HEK293 (cell line): ENCODE results near the gene SOX18.
"Not testable (repeated sequence)": the region's sequence is repeated elsewhere in the genome, so short reads cannot be mapped to it uniquely, and the experiment has no call there.

ENCODE experiments used
- CTCF ChIA-PET: fragments of 350-600 bp; formaldehyde crosslinking; extraction: SDS; loops from one replicate; lab custom pipeline; 2021; ENCODE audit warnings: antibody characterized with exemption; lab: Yijun Ruan, JAX
- POLR2A ChIA-PET: fragments of 300-600 bp; formaldehyde crosslinking; extraction: SDS; loops from one replicate; lab custom pipeline; 2020; ENCODE audit warnings: antibody characterized with exemption, inconsistent platforms; lab: Yijun Ruan, JAX
- H3K27ac ChIP-seq: fragments of 200-500 bp; sonication (Bioruptor generic); 2 replicates; pipeline ENCODE4 v1.5.1; 2014; ENCODE audit warnings: low read depth, low read length, control low read depth, inconsistent platforms; ENCODE audit errors: extremely low read depth
- H3K36me3 ChIP-seq, 2 experiments: fragments of 200-500 bp in 1 of 2; sonication (Bioruptor generic) in 1 of 2; 1 replicate in 1 of 2; 2 replicates in 1 of 2; pipeline ENCODE4 v1.5.1; 2014 to 2017; ENCODE audit warnings: inconsistent platforms in 2 of 2, low read length in 2 of 2; ENCODE audit not compliant: control insufficient read depth in 2 of 2, insufficient read depth in 1 of 2
- H3K4me1 ChIP-seq: fragments of 200-500 bp; sonication (Bioruptor generic); 2 replicates; pipeline ENCODE4 v1.5.1; 2014; ENCODE audit warnings: mild to moderate bottlenecking, low read length, inconsistent platforms; ENCODE audit not compliant: control insufficient read depth, insufficient read depth
- H3K4me3 ChIP-seq: 2 replicates; pipeline ENCODE4 v1.5.1; 2011; ENCODE audit warnings: low read depth, mild to moderate bottlenecking, control low read depth, low read length, moderate library complexity
- H3K9me3 ChIP-seq: fragments of 200-500 bp; sonication (Bioruptor generic); 2 replicates; pipeline ENCODE4 v1.5.1; 2014; ENCODE audit warnings: low read depth, low read length, inconsistent platforms; ENCODE audit not compliant: control insufficient read depth, insufficient read depth
- EGR2 ChIP-seq: fragments of 450-650 bp; formaldehyde crosslinking; IDR thresholded peaks from 2 replicates; pipeline ENCODE4 v1.5.1; 2016; ENCODE audit warnings: low read depth, missing biosample characterization, missing genetic modification characterization
- GLIS1 ChIP-seq: fragments of 450-650 bp; formaldehyde crosslinking; IDR thresholded peaks from 2 replicates; pipeline ENCODE4 v1.5.1; 2016; ENCODE audit warnings: missing biosample characterization, missing genetic modification characterization
- KLF7 ChIP-seq: fragments of 450-650 bp; formaldehyde crosslinking; IDR thresholded peaks from 2 replicates; pipeline ENCODE4 v1.5.1; 2016; ENCODE audit warnings: missing biosample characterization, missing genetic modification characterization, borderline replicate concordance
- MEIS1 ChIP-seq: sonication (generic); formaldehyde crosslinking; IDR thresholded peaks from 2 replicates; pipeline ENCODE4 v1.8.1; 2022; ENCODE audit warnings: missing genetic modification reagents, mild to moderate bottlenecking, borderline replicate concordance
- MYNN ChIP-seq: fragments of 450-650 bp; formaldehyde crosslinking; IDR thresholded peaks from 2 replicates; pipeline ENCODE4 v1.5.1; 2016; ENCODE audit warnings: missing biosample characterization, missing genetic modification characterization, borderline replicate concordance
- SCRT1 ChIP-seq: fragments of 450-650 bp; formaldehyde crosslinking; IDR thresholded peaks from 2 replicates; pipeline ENCODE4 v1.5.1; 2016; ENCODE audit warnings: missing biosample characterization, missing genetic modification characterization, borderline replicate concordance
- ZBTB17 ChIP-seq: fragments of 450-650 bp; formaldehyde crosslinking; IDR thresholded peaks from 2 replicates; pipeline ENCODE4 v1.5.1; 2016; ENCODE audit warnings: missing biosample characterization, missing genetic modification characterization
- ZBTB20 ChIP-seq: fragments of 450-650 bp; formaldehyde crosslinking; IDR thresholded peaks from 2 replicates; pipeline ENCODE4 v1.5.1; 2016; ENCODE audit warnings: missing biosample characterization, missing genetic modification characterization
- ZNF146 ChIP-seq: fragments of 450-650 bp; formaldehyde crosslinking; IDR thresholded peaks from 2 replicates; pipeline ENCODE4 v1.5.1; 2016; ENCODE audit warnings: missing biosample characterization, missing genetic modification characterization
- ZNF354C ChIP-seq: fragments of 450-650 bp; formaldehyde crosslinking; IDR thresholded peaks from 2 replicates; pipeline ENCODE4 v1.5.1; 2016; ENCODE audit warnings: missing biosample characterization, missing genetic modification characterization, low read depth, borderline replicate concordance
- ZNF37A ChIP-seq: fragments of 450-650 bp; IDR thresholded peaks from 2 replicates; pipeline ENCODE4 v1.5.1; 2018; ENCODE audit warnings: missing biosample characterization, missing genetic modification characterization
- ZNF404 ChIP-seq: fragments of 450-650 bp; formaldehyde crosslinking; IDR thresholded peaks from 2 replicates; pipeline ENCODE4 v1.5.1; 2017; ENCODE audit warnings: missing biosample characterization, missing genetic modification characterization
- ZNF521 ChIP-seq: fragments of 450-650 bp; formaldehyde crosslinking; IDR thresholded peaks from 2 replicates; pipeline ENCODE4 v1.5.1; 2017; ENCODE audit warnings: missing biosample characterization, mild to moderate bottlenecking, missing genetic modification characterization
- ZNF561 ChIP-seq: fragments of 450-650 bp; IDR thresholded peaks from 2 replicates; pipeline ENCODE4 v1.5.1; 2018; ENCODE audit warnings: missing biosample characterization, missing genetic modification characterization, borderline replicate concordance
- ZNF600 ChIP-seq: fragments of 450-650 bp; formaldehyde crosslinking; IDR thresholded peaks from 2 replicates; pipeline ENCODE4 v1.5.1; 2016; ENCODE audit warnings: missing biosample characterization, missing genetic modification characterization
- ZNF621 ChIP-seq: fragments of 450-650 bp; formaldehyde crosslinking; IDR thresholded peaks from 2 replicates; pipeline ENCODE4 v1.5.1; 2017; ENCODE audit warnings: missing biosample characterization, missing genetic modification characterization
- ZNF629 ChIP-seq: fragments of 450-650 bp; formaldehyde crosslinking; IDR thresholded peaks from 2 replicates; pipeline ENCODE4 v1.5.1; 2017; ENCODE audit warnings: missing biosample characterization, missing genetic modification characterization
- ZNF701 ChIP-seq: fragments of 450-650 bp; formaldehyde crosslinking; IDR thresholded peaks from 2 replicates; pipeline ENCODE4 v1.5.1; 2016; ENCODE audit warnings: missing biosample characterization, missing genetic modification characterization
- ZNF747 ChIP-seq: fragments of 450-650 bp; formaldehyde crosslinking; IDR thresholded peaks from 2 replicates; pipeline ENCODE4 v1.5.1; 2016; ENCODE audit warnings: missing biosample characterization, missing genetic modification characterization
- ZNF837 ChIP-seq: fragments of 450-650 bp; formaldehyde crosslinking; IDR thresholded peaks from 2 replicates; pipeline ENCODE4 v1.5.1; 2016; ENCODE audit warnings: missing biosample characterization, missing genetic modification characterization
- TF ChIP-seq, protein P1 (sequence below): fragments of 450-650 bp; formaldehyde crosslinking; IDR thresholded peaks from 2 replicates; pipeline ENCODE4 v1.5.1; 2017; ENCODE audit warnings: missing biosample characterization, missing genetic modification characterization
- TF ChIP-seq, protein P2 (sequence below): fragments of 450-650 bp; formaldehyde crosslinking; IDR thresholded peaks from 2 replicates; pipeline ENCODE4 v1.5.1; 2016; ENCODE audit warnings: missing biosample characterization, missing genetic modification characterization
- TF ChIP-seq, protein P3 (sequence below): fragments of 450-650 bp; formaldehyde crosslinking; IDR thresholded peaks from 2 replicates; pipeline ENCODE4 v1.5.1; 2016; ENCODE audit warnings: missing biosample characterization, missing genetic modification characterization
- TF ChIP-seq, protein P4 (sequence below): fragments of 450-650 bp; formaldehyde crosslinking; IDR thresholded peaks from 2 replicates; pipeline ENCODE4 v1.5.1; 2016; ENCODE audit warnings: missing biosample characterization, missing genetic modification characterization

The SOX18 gene

DNA sequence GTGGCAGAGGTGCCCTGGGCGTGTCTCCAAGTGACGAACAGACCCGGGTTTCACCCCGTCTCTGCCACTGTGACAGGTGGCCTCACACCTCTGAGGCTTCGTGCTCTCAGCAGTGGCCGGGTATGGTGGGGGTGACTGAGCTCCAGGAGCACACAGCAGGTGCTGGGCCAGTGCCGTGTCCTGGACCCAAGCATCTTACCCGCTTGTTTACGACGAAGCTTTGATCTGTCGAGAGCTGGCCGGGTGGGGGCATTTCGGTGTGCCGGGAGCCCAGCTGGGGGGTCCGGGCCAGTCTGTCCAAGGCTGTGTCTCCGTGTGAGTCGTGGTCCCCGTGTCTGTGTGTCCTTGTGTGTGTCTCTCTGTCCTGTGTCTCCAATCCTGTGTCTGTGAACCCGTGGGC, 41.9 kb upstream of the SOX18 start:
- no peak overlapping the region for H3K27ac ChIP-seq
- TF ChIP-seq ZBTB17 (tag by site-specific recombination) (no peak), EGR2 (tag by site-specific recombination) (no peak), ZNF621 (tag by site-specific recombination) (no peak), ZNF521 (tag by site-specific recombination) (no peak), ZNF354C (tag by site-specific recombination) (no peak), ZNF404 (tag by site-specific recombination) (no peak)
- TF ChIP-seq, protein P1, sequence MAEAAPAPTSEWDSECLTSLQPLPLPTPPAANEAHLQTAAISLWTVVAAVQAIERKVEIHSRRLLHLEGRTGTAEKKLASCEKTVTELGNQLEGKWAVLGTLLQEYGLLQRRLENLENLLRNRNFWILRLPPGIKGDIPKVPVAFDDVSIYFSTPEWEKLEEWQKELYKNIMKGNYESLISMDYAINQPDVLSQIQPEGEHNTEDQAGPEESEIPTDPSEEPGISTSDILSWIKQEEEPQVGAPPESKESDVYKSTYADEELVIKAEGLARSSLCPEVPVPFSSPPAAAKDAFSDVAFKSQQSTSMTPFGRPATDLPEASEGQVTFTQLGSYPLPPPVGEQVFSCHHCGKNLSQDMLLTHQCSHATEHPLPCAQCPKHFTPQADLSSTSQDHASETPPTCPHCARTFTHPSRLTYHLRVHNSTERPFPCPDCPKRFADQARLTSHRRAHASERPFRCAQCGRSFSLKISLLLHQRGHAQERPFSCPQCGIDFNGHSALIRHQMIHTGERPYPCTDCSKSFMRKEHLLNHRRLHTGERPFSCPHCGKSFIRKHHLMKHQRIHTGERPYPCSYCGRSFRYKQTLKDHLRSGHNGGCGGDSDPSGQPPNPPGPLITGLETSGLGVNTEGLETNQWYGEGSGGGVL, result no peak
- TF ChIP-seq, all 188 proteins: peak for 0
- CTCF ChIA-PET, result interaction anchor here (1.1 to 2.9 kb wide), 2 partner anchors 17 to 29 kb away, joined by 3 to 10 read pairs; partner anchors contain the start of gene NPBWR2
- Histone ChIP-seq H3K4me3 (no peak overlapping the region), H3K36me3 (no peaks in the 10 kb centered on the region), H3K9me3 (no peaks in the 10 kb centered on the region), H3K4me1 (no peaks in the 10 kb centered on the region)
- POLR2A ChIA-PET, result interaction anchor here (1.5 kb wide), 1 partner anchor 111 kb away, joined by 3 read pairs; no protein-coding TSS in a partner anchor

DNA sequence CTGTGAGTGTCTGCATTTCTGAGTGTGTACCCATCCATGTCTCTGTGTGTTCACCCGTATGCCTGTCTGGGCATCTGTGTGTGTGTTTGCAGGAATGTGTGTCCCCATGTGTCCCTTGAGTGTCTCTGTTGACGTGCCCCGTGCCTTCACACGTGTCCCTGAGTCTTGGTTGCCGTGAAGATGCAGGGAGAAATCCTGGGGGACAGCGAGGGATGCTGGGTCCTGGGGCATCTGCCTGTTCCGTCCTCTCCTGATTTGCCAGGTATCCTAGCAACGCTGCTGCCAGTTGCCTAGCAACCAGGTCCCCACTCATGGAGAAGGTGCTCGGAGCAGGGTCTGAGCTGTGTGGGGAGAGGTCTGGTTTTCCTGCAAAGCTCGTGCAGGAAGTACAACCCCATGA, 40.7 kb upstream of the SOX18 start:
- Histone ChIP-seq H3K9me3 (no peaks in the 10 kb centered on the region), H3K4me3 (no peak overlapping the region), H3K4me1 (no peaks in the 10 kb centered on the region), H3K36me3 (no peaks in the 10 kb centered on the region), H3K27ac (no peak overlapping the region)
- ChIA-PET POLR2A (interaction anchor here (0.7 kb wide), 1 partner anchor 14 kb away, joined by 3 read pairs; no protein-coding TSS in a partner anchor), CTCF (interaction anchor here (0.8 to 2.9 kb wide), 2 partner anchors 30 to 33 kb away, joined by 3 to 10 read pairs; no protein-coding TSS in a partner anchor)
- TF ChIP-seq MYNN (tag by site-specific recombination) (peak; percentile 95), ZNF747 (no peak), ZNF561 (no peak), ZNF37A (tag by site-specific recombination) (no peak), ZNF837 (tag by site-specific recombination) (no peak), ZBTB17 (tag by site-specific recombination) (peak; percentile 76), ZNF600 (tag by site-specific recombination) (0 out of 2 replicates have a peak, but pooled peaks have one; percentile 25), KLF7 (tag by site-specific recombination) (no peak), ZNF701 (tag by site-specific recombination) (no peak), ZNF629 (tag by site-specific recombination) (no peak), MEIS1 (CRISPR knock-in tag) (no peak), ZBTB20 (tag by site-specific recombination) (no peak), GLIS1 (tag by site-specific recombination) (no peak), ZNF146 (no peak), SCRT1 (tag by site-specific recombination) (no peak)
- TF ChIP-seq, protein P2, sequence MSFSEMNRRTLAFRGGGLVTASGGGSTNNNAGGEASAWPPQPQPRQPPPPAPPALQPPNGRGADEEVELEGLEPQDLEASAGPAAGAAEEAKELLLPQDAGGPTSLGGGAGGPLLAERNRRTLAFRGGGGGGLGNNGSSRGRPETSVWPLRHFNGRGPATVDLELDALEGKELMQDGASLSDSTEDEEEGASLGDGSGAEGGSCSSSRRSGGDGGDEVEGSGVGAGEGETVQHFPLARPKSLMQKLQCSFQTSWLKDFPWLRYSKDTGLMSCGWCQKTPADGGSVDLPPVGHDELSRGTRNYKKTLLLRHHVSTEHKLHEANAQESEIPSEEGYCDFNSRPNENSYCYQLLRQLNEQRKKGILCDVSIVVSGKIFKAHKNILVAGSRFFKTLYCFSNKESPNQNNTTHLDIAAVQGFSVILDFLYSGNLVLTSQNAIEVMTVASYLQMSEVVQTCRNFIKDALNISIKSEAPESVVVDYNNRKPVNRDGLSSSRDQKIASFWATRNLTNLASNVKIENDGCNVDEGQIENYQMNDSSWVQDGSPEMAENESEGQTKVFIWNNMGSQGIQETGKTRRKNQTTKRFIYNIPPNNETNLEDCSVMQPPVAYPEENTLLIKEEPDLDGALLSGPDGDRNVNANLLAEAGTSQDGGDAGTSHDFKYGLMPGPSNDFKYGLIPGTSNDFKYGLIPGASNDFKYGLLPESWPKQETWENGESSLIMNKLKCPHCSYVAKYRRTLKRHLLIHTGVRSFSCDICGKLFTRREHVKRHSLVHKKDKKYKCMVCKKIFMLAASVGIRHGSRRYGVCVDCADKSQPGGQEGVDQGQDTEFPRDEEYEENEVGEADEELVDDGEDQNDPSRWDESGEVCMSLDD (tag by site-specific recombination), result no peak
- TF ChIP-seq, protein P3, sequence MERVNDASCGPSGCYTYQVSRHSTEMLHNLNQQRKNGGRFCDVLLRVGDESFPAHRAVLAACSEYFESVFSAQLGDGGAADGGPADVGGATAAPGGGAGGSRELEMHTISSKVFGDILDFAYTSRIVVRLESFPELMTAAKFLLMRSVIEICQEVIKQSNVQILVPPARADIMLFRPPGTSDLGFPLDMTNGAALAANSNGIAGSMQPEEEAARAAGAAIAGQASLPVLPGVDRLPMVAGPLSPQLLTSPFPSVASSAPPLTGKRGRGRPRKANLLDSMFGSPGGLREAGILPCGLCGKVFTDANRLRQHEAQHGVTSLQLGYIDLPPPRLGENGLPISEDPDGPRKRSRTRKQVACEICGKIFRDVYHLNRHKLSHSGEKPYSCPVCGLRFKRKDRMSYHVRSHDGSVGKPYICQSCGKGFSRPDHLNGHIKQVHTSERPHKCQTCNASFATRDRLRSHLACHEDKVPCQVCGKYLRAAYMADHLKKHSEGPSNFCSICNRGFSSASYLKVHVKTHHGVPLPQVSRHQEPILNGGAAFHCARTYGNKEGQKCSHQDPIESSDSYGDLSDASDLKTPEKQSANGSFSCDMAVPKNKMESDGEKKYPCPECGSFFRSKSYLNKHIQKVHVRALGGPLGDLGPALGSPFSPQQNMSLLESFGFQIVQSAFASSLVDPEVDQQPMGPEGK (tag by site-specific recombination), result no peak
- TF ChIP-seq, protein P4, sequence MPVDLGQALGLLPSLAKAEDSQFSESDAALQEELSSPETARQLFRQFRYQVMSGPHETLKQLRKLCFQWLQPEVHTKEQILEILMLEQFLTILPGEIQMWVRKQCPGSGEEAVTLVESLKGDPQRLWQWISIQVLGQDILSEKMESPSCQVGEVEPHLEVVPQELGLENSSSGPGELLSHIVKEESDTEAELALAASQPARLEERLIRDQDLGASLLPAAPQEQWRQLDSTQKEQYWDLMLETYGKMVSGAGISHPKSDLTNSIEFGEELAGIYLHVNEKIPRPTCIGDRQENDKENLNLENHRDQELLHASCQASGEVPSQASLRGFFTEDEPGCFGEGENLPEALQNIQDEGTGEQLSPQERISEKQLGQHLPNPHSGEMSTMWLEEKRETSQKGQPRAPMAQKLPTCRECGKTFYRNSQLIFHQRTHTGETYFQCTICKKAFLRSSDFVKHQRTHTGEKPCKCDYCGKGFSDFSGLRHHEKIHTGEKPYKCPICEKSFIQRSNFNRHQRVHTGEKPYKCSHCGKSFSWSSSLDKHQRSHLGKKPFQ, result no peak

DNA sequence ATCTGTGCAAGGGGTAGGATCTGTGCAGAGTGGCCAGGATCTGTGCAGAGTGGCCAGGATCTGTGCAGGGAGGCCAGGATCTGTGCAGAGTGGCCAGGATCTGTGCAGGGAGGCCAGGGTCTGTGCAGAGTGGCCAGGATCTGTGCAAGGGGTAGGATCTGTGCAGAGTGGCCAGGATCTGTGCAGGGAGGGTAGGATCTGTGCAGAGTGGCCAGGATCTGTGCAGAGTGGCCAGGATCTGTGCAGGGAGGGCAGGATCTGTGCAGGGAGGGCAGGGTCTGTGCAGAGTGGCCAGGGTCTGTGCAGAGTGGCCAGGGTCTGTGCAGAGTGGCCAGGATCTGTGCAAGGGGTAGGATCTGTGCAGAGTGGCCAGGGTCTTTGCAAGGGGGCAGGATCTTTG, 39.1 kb upstream of the SOX18 start:
- H3K27ac ChIP-seq, POLR2A ChIA-PET: not testable (repeated sequence)
- CTCF ChIA-PET, result interaction anchor here (0.6 to 2.9 kb wide), 2 partner anchors 32 to 48 kb away, joined by 3 to 10 read pairs; no protein-coding TSS in a partner anchor

More for the DNA sequence above, 39.1 kb upstream of the SOX18 start:
- H3K4me3 ChIP-seq, H3K4me1 ChIP-seq, H3K36me3 ChIP-seq, H3K9me3 ChIP-seq: not testable (repeated sequence)
